ENCODE results near the gene ASIC5. TPM values are rescaled to one million over a fixed set of nuclear protein-coding genes. Genes with fewer than 3 reads are reported as not detected.

Gene ASIC5
- polyA plus RNA-seq, 1 of the 3 experiments (the other 2 are of a cell fraction) = not detected

DNA sequence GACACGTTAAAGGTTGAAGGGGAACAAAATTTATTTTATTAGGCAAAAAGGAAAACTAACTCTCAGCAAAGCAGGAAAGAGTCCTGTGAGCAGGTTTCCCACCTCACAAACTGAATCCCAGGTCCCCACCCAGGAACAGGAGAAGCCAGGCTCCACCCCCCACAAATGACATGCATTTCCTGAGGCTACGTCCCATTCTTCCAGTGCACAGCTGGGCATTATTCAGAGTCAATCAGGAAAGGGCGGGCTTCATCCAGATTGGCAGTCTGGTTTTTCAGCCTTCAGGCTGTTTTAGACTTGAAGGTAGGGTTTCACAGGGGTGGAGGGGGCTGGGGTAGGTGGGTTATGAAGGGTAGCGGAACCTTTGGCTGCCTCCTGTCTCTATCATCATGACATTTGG lies 11.9 kb upstream of the ASIC5 start:
- no peaks in the 10 kb centered on the region for H3K9me3 ChIP-seq
- no peak overlapping the region for H3K4me3 ChIP-seq (ENCODE audit: low read depth in 2 of 2, low read length in 1 of 2)
- ChIA-PET POLR2A (no interaction called here), CTCF (no interaction called here)
- H2AFZ ChIP-seq (ENCODE audit: low read depth) = no peak overlapping the region
- no peaks in the 10 kb centered on the region for H3F3A ChIP-seq (replicated peaks; ENCODE audit: insufficient read depth)
- 31% methylated on average over 3 of the region's 4 CpGs for WGBS (ENCODE audit: low lambda C conversion rate)
- H3K4me2 ChIP-seq = no peak overlapping the region
- no peak for DNase-seq
- H3K9me2 ChIP-seq = no peaks in the 10 kb centered on the region
- no peaks in the 10 kb centered on the region for H3K79me2 ChIP-seq (ENCODE audit: insufficient read depth)
- TF ChIP-seq, protein P1, sequence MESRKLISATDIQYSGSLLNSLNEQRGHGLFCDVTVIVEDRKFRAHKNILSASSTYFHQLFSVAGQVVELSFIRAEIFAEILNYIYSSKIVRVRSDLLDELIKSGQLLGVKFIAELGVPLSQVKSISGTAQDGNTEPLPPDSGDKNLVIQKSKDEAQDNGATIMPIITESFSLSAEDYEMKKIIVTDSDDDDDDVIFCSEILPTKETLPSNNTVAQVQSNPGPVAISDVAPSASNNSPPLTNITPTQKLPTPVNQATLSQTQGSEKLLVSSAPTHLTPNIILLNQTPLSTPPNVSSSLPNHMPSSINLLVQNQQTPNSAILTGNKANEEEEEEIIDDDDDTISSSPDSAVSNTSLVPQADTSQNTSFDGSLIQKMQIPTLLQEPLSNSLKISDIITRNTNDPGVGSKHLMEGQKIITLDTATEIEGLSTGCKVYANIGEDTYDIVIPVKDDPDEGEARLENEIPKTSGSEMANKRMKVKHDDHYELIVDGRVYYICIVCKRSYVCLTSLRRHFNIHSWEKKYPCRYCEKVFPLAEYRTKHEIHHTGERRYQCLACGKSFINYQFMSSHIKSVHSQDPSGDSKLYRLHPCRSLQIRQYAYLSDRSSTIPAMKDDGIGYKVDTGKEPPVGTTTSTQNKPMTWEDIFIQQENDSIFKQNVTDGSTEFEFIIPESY (IDR thresholded peaks at IDR 0.05; ENCODE audit: borderline replicate concordance, low read depth) = no peak
- TF ChIP-seq ELF1 (IDR thresholded peaks at IDR 0.05) (no peak), RCOR1 (IDR thresholded peaks at IDR 0.05; ENCODE audit: low read length) (no peak), EP300 (IDR thresholded peaks at IDR 0.05; ENCODE audit: borderline replicate concordance in 1 of 2, low read depth in 1 of 2, low read length in 1 of 2) (no peak), SMC3 (IDR thresholded peaks at IDR 0.05; ENCODE audit: low read depth, low read length) (no peak), FOXM1 (IDR thresholded peaks at IDR 0.05; ENCODE audit: low read depth) (no peak), TAF1 (IDR thresholded peaks at IDR 0.05; ENCODE audit: borderline replicate concordance, low read depth, low read length) (no peak), JUND (IDR thresholded peaks at IDR 0.05) (no peak), GATA2 (CRISPR knock-in tag; IDR thresholded peaks at IDR 0.05) (no peak), EZH2phosphoT487 (IDR thresholded peaks at IDR 0.05; ENCODE audit: borderline replicate concordance, low read depth) (no peak), SIN3A (IDR thresholded peaks at IDR 0.05; ENCODE audit: borderline replicate concordance, low read depth, low read length) (no peak), RFX5 (IDR thresholded peaks at IDR 0.05; ENCODE audit: low read length) (no peak), YY1 (IDR thresholded peaks at IDR 0.05; ENCODE audit: low read depth) (no peak), RXRA (IDR thresholded peaks at IDR 0.05; ENCODE audit: borderline replicate concordance, low read depth) (no peak), GABPA (IDR thresholded peaks at IDR 0.05; ENCODE audit: low read depth) (no peak), RAD21 (IDR thresholded peaks at IDR 0.05; ENCODE audit: low read length) (no peak)
- TF ChIP-seq, protein P2, sequence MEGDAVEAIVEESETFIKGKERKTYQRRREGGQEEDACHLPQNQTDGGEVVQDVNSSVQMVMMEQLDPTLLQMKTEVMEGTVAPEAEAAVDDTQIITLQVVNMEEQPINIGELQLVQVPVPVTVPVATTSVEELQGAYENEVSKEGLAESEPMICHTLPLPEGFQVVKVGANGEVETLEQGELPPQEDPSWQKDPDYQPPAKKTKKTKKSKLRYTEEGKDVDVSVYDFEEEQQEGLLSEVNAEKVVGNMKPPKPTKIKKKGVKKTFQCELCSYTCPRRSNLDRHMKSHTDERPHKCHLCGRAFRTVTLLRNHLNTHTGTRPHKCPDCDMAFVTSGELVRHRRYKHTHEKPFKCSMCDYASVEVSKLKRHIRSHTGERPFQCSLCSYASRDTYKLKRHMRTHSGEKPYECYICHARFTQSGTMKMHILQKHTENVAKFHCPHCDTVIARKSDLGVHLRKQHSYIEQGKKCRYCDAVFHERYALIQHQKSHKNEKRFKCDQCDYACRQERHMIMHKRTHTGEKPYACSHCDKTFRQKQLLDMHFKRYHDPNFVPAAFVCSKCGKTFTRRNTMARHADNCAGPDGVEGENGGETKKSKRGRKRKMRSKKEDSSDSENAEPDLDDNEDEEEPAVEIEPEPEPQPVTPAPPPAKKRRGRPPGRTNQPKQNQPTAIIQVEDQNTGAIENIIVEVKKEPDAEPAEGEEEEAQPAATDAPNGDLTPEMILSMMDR (IDR thresholded peaks at IDR 0.05) = no peak
- TF ChIP-seq, protein P3, sequence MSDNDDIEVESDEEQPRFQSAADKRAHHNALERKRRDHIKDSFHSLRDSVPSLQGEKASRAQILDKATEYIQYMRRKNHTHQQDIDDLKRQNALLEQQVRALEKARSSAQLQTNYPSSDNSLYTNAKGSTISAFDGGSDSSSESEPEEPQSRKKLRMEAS (IDR thresholded peaks at IDR 0.05; ENCODE audit: low read depth) = no peak
- TF ChIP-seq, protein P4, sequence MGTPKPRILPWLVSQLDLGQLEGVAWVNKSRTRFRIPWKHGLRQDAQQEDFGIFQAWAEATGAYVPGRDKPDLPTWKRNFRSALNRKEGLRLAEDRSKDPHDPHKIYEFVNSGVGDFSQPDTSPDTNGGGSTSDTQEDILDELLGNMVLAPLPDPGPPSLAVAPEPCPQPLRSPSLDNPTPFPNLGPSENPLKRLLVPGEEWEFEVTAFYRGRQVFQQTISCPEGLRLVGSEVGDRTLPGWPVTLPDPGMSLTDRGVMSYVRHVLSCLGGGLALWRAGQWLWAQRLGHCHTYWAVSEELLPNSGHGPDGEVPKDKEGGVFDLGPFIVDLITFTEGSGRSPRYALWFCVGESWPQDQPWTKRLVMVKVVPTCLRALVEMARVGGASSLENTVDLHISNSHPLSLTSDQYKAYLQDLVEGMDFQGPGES (IDR thresholded peaks at IDR 0.05; ENCODE audit: low read depth, low read length) = no peak
- H3K4me1 ChIP-seq (ENCODE audit: control insufficient read depth in 1 of 2, insufficient read depth in 2 of 2, low read depth in 1 of 2, low read length in 1 of 2) = no peaks in the 10 kb centered on the region
- H4K20me1 ChIP-seq (ENCODE audit: insufficient read depth) = no peaks in the 10 kb centered on the region
- no peaks in the 10 kb centered on the region for H3K36me3 ChIP-seq (replicated peaks in 1 of 2; ENCODE audit: control insufficient read depth in 1 of 2, insufficient read depth in 2 of 2, low read length in 1 of 2)
- no peak overlapping the region for H3K9ac ChIP-seq
- H3K27ac ChIP-seq (ENCODE audit: low read depth in 2 of 2, low read length in 1 of 2) = no peak overlapping the region
- H3K27me3 ChIP-seq (ENCODE audit: insufficient read depth) = no peaks in the 10 kb centered on the region
